Hair follicle dermal papilla cell (primary cell): ENCODE measurements around the gene KCNK3. TPM values are rescaled to one million over a fixed set of nuclear protein-coding genes. Genes with fewer than 3 reads are reported as not detected.

Source experiments
- small RNA-seq: library from RNA; depleted of rRNA; stranded (forward); fragments of <200 nt; gene quantifications from one replicate; pipeline ENCODE3, GENCODE V24; 2012
- total RNA-seq: library from RNA; depleted of rRNA; stranded (reverse); fragments of >200 nt; gene quantifications from 2 replicates; pipeline ENCODE4 v1.2.3, GENCODE V29; 2012

The KCNK3 gene
- total RNA-seq = 2.1 and 3.0 TPM in 2 replicates

GRCh38 chr2:26692279-26692896 is at the start of gene KCNK3:
Gene KCNK3, plus strand, starts transcription at chr2:26692722. Its CDS starts 154 bp downstream, at chr2:26692876.

DNA sequence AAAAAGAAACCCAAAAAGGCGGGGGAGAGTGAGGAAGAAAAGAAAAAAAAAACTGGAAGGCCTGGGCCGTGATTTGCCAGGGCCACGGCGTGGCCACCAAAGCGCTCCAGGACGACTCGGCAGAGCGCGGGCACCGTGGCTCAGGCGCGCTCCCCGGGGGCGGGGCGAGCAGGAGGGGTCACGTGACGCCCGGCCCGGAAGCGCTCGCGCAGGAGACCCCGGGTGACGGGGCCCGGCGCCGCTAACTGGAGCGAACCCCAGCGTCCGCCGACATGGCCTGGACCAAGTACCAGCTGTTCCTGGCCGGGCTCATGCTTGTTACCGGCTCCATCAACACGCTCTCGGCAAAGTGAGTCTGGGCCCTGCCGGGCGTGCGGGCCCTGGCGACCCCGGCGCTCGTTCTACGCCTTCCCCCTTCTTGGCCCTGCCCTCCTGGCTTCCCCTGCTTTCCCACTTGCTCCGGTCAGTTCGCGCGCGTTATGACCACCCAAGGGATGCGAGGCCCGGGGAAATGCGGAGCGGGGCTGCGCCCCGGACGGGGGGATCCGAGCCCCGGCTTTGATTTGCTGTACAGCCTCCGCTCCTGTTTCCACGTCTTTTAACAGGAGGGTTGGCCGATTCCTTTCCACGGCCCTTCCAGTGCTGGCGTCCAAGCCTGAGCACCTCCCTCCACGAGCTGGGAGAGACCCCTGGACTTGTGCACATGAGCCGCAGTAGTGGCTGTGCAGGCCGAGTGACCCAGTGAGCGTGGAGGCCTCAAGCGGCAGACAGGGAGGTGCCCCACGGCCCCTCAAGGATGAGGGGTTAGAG is 71.8 kb downstream of the KCNK3 start, which contains the start of gene SLC35F6:
TSS of gene SLC35F6 (plus strand) at position 207 of the 810 bp plus-strand sequence. CDS start at position 273, 66 bp downstream.

Small RNA genes lying within 50 kb of the gene (small RNA-seq; reads per million reads assigned to genes)
- gene AC015977.1 = not detected

Other genes starting within 250 kb of the KCNK3 start
- gene OTOF, start 214.6 kb upstream of the KCNK3 start, total RNA-seq = under 0.01 TPM in 1 of 2 replicates, not detected in the other
- not detected in 2 replicates for gene CIB4, start 51.4 kb upstream of the KCNK3 start, total RNA-seq
- 73.3 and 74.2 TPM in 2 replicates for gene SLC35F6, start 71.6 kb downstream of the KCNK3 start, total RNA-seq
- 0.97 and 2.2 TPM in 2 replicates for gene CENPA, start 93.3 kb downstream of the KCNK3 start, total RNA-seq
- gene DPYSL5, start 155.4 kb downstream of the KCNK3 start, total RNA-seq = not detected in 2 replicates